ENCODE measurements around the gene TACC2.
A peak's percentile ranks its signal among the peaks of the same experiment; 100 is the strongest.

TACC2 gene

GRCh38 chr10:122234416-122234815 lies 245.5 kb downstream of the TACC2 start:
- DNase-seq (ENCODE audit: low read depth), result no peak
- TF ChIP-seq CTCF (conservative IDR thresholded peaks at IDR 0.05; ENCODE audit: low read length), result no peak
- H3K4me3 ChIP-seq (ENCODE audit: low read length), result no peak overlapping the region

GRCh38 chr10:122236690-122237306 lies 247.8 kb downstream of the TACC2 start:
- TF ChIP-seq CTCF (conservative IDR thresholded peaks at IDR 0.05; ENCODE audit: low read length), result no peak
- H3K4me3 ChIP-seq (ENCODE audit: low read length), result no peak overlapping the region
- no peak for DNase-seq (ENCODE audit: low read depth)

GRCh38 chr10:122237331-122237990 lies 248.5 kb downstream of the TACC2 start:
- no peak for TF ChIP-seq CTCF (conservative IDR thresholded peaks at IDR 0.05; ENCODE audit: low read length)
- H3K4me3 ChIP-seq (ENCODE audit: low read length), result no peak overlapping the region
- DNase-seq (ENCODE audit: low read depth), result no peak

- peak; percentile 24 for TF ChIP-seq CTCF (conservative IDR thresholded peaks at IDR 0.05; ENCODE audit: low read length)
- no peak overlapping the region for H3K4me3 ChIP-seq (ENCODE audit: low read length)
- peak; percentile 79 for DNase-seq (ENCODE audit: low read depth)
These were observed 250.8 kb downstream of the TACC2 start for GRCh38 chr10:122239578-122240257.

GRCh38 chr10:122240401-122240800 lies 251.4 kb downstream of the TACC2 start:
- no peak for DNase-seq (ENCODE audit: low read depth)
- no peak for TF ChIP-seq CTCF (conservative IDR thresholded peaks at IDR 0.05; ENCODE audit: low read length)

GRCh38 chr10:122241836-122242235 lies 252.9 kb downstream of the TACC2 start:
- H3K4me3 ChIP-seq (ENCODE audit: low read length), result no peak overlapping the region
- no peak for TF ChIP-seq CTCF (conservative IDR thresholded peaks at IDR 0.05; ENCODE audit: low read length)
- no peak for DNase-seq (ENCODE audit: low read depth)

More at GRCh38 chr10:122240401-122240800, 251.4 kb downstream of the TACC2 start:
- H3K4me3 ChIP-seq (ENCODE audit: low read length), result no peak overlapping the region

All from AG10803 (cell line).